OCI-LY7 (cell line): Measurements from ENCODE around the gene RNGTT. TPM values are rescaled to one million over a fixed set of nuclear protein-coding genes. Genes with fewer than 3 reads are reported as not detected.

Experiments
- BruUV-seq: library from RNA; stranded (reverse); fragments of 400-500 nt; replicated peaks from 2 replicates; lab custom pipeline; 2021; lab: Mats Ljungman, UMichigan
- CTCF ChIA-PET: fragments of 300-600 bp; sonication (Branson Sonifier 250); formaldehyde crosslinking; loops from one replicate; lab custom pipeline; 2022; ENCODE audit warnings: antibody characterized with exemption; ENCODE audit not compliant: unreplicated experiment; lab: Charles Lee
- POLR2A ChIA-PET: fragments of 300-600 bp; sonication (Branson Sonifier 250); formaldehyde crosslinking; loops from one replicate; lab custom pipeline; 2022; ENCODE audit warnings: antibody characterized with exemption; lab: Charles Lee
- DNase-seq: peaks from one replicate; pipeline ENCODE4 v3.0.0-alpha.2; 2015; ENCODE audit warnings: low spot score
- H2AFZ ChIP-seq: fragments of 200-600 bp; sonication (generic), shearing (Covaris generic); 2 replicates; pipeline ENCODE4 v1.6.1; 2014; ENCODE audit warnings: mild to moderate bottlenecking, antibody characterized with exemption, low read length, moderate library complexity
- H3K27ac ChIP-seq: fragments of 200-600 bp; sonication (generic); 2 replicates; pipeline ENCODE4 v1.5.1; 2014; ENCODE audit warnings: mixed run types, low read depth, mild to moderate bottlenecking, moderate library complexity, low read length, inconsistent platforms; ENCODE audit not compliant: poor library complexity, severe bottlenecking
- H3K36me3 ChIP-seq: fragments of 200-600 bp; sonication (generic); 2 replicates; pipeline ENCODE4 v1.6.1; 2014; ENCODE audit warnings: mild to moderate bottlenecking, antibody characterized with exemption, low read length, moderate library complexity, mixed read lengths; ENCODE audit not compliant: insufficient read depth
- H3K4me1 ChIP-seq: fragments of 200-600 bp; sonication (generic); 2 replicates; pipeline ENCODE4 v1.5.1; 2014; ENCODE audit warnings: mild to moderate bottlenecking, low read length; ENCODE audit not compliant: insufficient read depth, poor library complexity, severe bottlenecking
- H3K4me2 ChIP-seq: fragments of 200-600 bp; sonication (generic); 2 replicates; pipeline ENCODE4 v1.6.1; 2014; ENCODE audit warnings: mild to moderate bottlenecking, low read length
- H3K4me3 ChIP-seq: fragments of 200-600 bp; sonication (generic); 2 replicates; pipeline ENCODE4 v1.5.1; 2014; ENCODE audit warnings: mild to moderate bottlenecking, low read depth, low read length; ENCODE audit not compliant: poor library complexity, severe bottlenecking
- H3K79me2 ChIP-seq: fragments of 200-600 bp; sonication (generic); 2 replicates; pipeline ENCODE4 v1.6.1; 2016; ENCODE audit warnings: low read depth, mild to moderate bottlenecking, low read length, moderate library complexity, mixed read lengths; ENCODE audit not compliant: insufficient read depth
- H3K9me2 ChIP-seq: fragments of 200-600 bp; sonication (generic); 2 replicates; pipeline ENCODE4 v1.6.1; 2016; ENCODE audit warnings: mild to moderate bottlenecking, low read length, mixed read lengths; ENCODE audit not compliant: insufficient read depth
- H3K9me3 ChIP-seq: fragments of 200-600 bp; sonication (generic); 2 replicates; pipeline ENCODE4 v1.6.1; 2014; ENCODE audit warnings: mild to moderate bottlenecking, mixed run types, low read length, mixed read lengths
- H4K20me1 ChIP-seq: fragments of 200-600 bp; sonication (generic); 2 replicates; pipeline ENCODE4 v1.6.1; 2014; ENCODE audit warnings: mild to moderate bottlenecking, antibody characterized with exemption, low read length, moderate library complexity, mixed read lengths; ENCODE audit not compliant: insufficient read depth
- EZH2phosphoT487 ChIP-seq: fragments of 200-600 bp; sonication (generic); IDR thresholded peaks from 2 replicates; pipeline ENCODE4 v1.6.1; 2018; ENCODE audit warnings: low read depth, borderline replicate concordance, mild to moderate bottlenecking, mixed run types, antibody characterized with exemption, low read length, moderate library complexity, mixed read lengths
- intact Hi-C: fragments of 100-400 bp; cut with micrococcal nuclease; formaldehyde crosslinking; loops from one replicate; pipeline ENCODE4 v1.10.0; 2022; ENCODE audit not compliant: unreplicated experiment
- total RNA-seq, 2 experiments: library from RNA; depleted of rRNA in 1 of 2; stranded (reverse); fragments of >200 nt in 1 of 2; shearing (Covaris generic) in 1 of 2; gene quantifications; 2 replicates each; pipeline ENCODE4 v1.2.3, GENCODE V29; 2014 to 2022
- TF ChIP-seq, protein P1 (sequence below): fragments of 200-600 bp; sonication (generic); conservative IDR thresholded peaks from 2 replicates; pipeline ENCODE4 v1.5.1; 2014; ENCODE audit warnings: mild to moderate bottlenecking, antibody characterized with exemption, low read length, moderate library complexity, mixed read lengths

Gene RNGTT
- total RNA-seq, 2 experiments from 2014 or later = 38.2 to 41.7 TPM

DNA sequence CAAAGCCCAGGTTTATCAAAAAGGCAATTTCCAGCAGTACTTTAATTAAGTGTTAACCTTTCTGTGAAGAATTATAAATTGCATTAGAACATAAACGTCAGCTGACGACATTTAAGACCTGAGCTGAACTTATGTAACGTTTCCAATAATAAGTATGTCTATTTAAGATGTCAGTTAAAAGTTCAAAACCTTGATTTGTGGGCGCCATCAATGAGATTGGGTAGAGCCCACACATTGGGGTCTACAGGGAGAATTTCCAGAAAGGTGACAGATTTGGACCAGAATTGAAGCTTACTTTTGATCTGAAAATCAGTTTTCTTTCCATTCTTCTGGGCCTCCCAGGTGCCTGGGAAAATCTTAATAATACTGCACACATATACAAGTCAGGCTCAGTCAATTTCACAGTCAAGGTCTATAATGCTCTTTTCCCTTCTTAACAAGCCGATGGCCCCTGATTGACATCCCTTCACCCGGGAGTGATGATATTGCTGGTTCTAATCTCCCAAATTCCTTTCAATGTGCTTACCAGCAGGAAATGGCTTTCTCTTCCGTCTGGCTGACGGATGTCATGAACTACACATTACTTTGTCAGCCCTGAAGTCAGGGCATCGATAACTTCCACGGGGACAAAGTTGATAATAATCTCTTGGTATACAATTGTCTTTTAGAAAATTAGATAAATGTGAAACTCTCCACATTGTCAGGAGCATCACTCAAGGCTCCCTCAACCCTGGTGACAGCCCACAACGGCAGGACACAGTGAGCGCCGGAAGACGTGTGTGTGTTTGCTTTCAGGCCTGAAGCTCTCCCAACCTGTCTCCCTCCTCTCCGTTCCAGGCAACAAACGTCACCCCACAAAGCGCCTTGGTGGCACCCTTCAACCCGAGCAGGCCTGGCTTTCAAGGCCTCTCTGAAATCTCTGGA lies 400.8 kb downstream of the RNGTT start:
- Histone ChIP-seq H3K36me3 (no peaks in the 10 kb centered on the region), H3K4me2 (no peak overlapping the region), H2AFZ (no peak overlapping the region), H3K4me3 (no peak overlapping the region), H3K9me3 (no peaks in the 10 kb centered on the region), H3K9me2 (no peaks in the 10 kb centered on the region), H4K20me1 (no peaks in the 10 kb centered on the region), H3K4me1 (peaks cover 11% of the 10 kb centered on the region), H3K79me2 (no peaks in the 10 kb centered on the region), H3K27ac (no peak overlapping the region)
- no peak for TF ChIP-seq EZH2phosphoT487
- TF ChIP-seq, protein P1, sequence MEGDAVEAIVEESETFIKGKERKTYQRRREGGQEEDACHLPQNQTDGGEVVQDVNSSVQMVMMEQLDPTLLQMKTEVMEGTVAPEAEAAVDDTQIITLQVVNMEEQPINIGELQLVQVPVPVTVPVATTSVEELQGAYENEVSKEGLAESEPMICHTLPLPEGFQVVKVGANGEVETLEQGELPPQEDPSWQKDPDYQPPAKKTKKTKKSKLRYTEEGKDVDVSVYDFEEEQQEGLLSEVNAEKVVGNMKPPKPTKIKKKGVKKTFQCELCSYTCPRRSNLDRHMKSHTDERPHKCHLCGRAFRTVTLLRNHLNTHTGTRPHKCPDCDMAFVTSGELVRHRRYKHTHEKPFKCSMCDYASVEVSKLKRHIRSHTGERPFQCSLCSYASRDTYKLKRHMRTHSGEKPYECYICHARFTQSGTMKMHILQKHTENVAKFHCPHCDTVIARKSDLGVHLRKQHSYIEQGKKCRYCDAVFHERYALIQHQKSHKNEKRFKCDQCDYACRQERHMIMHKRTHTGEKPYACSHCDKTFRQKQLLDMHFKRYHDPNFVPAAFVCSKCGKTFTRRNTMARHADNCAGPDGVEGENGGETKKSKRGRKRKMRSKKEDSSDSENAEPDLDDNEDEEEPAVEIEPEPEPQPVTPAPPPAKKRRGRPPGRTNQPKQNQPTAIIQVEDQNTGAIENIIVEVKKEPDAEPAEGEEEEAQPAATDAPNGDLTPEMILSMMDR = no peak
- no TSS peak for BruUV-seq
- intact Hi-C loops = no loop called here
- CTCF ChIA-PET = no interaction called here
- DNase-seq = no peak
- POLR2A ChIA-PET = interaction anchor here (0.6 to 0.7 kb wide), 2 partner anchors 13 to 471 kb away, joined by 3 to 5 read pairs; no protein-coding TSS in a partner anchor

DNA sequence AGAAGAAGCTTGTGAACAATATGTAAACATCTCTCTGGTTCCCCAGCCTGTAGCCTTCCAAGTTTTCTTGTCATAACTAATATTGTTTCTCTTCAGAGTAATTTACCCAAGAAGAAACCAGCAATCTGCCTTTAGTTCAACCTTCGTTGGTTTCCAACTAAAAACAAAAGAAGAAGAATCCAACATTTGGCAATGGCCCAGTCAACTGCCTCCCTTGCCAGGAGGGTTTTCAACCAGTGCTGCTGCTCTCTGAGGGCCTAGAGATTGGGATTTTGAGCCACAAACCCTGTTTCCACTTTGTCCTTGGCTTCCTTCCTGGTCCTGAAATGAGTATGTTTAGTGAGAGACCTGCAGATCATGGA lies 401.5 kb downstream of the RNGTT start:
- BruUV-seq = no TSS peak
- no peak for DNase-seq
- Histone ChIP-seq H3K27ac (no peak overlapping the region), H3K4me2 (no peak overlapping the region), H3K9me3 (no peaks in the 10 kb centered on the region), H3K36me3 (no peaks in the 10 kb centered on the region), H3K9me2 (no peaks in the 10 kb centered on the region), H2AFZ (no peak overlapping the region), H3K79me2 (no peaks in the 10 kb centered on the region), H3K4me3 (no peak overlapping the region), H3K4me1 (peaks cover 4% of the 10 kb centered on the region), H4K20me1 (no peaks in the 10 kb centered on the region)
- POLR2A ChIA-PET = interaction anchor here (0.6 to 0.7 kb wide), 2 partner anchors 13 to 470 kb away, joined by 3 to 5 read pairs; no protein-coding TSS in a partner anchor
- CTCF ChIA-PET = no interaction called here
- TF ChIP-seq EZH2phosphoT487 = no peak
- TF ChIP-seq, protein P1 = no peak
- intact Hi-C loops = no loop called here
